OCI-LY7 (cell line): ENCODE results near the gene SNX7. TPM values are rescaled to one million over a fixed set of nuclear protein-coding genes. Genes with fewer than 3 reads are reported as not detected.

Experiments used
- BruUV-seq: library from RNA; stranded (reverse); fragments of 400-500 nt; replicated peaks from 2 replicates; lab custom pipeline; 2021; lab: Mats Ljungman, UMichigan
- CTCF ChIA-PET: fragments of 300-600 bp; sonication (Branson Sonifier 250); formaldehyde crosslinking; loops from one replicate; lab custom pipeline; 2022; ENCODE audit warnings: antibody characterized with exemption; ENCODE audit not compliant: unreplicated experiment; lab: Charles Lee
- POLR2A ChIA-PET: fragments of 300-600 bp; sonication (Branson Sonifier 250); formaldehyde crosslinking; loops from one replicate; lab custom pipeline; 2022; ENCODE audit warnings: antibody characterized with exemption; lab: Charles Lee
- DNase-seq: peaks from one replicate; pipeline ENCODE4 v3.0.0-alpha.2; 2015; ENCODE audit warnings: low spot score
- H2AFZ ChIP-seq: fragments of 200-600 bp; sonication (generic), shearing (Covaris generic); 2 replicates; pipeline ENCODE4 v1.6.1; 2014; ENCODE audit warnings: mild to moderate bottlenecking, antibody characterized with exemption, low read length, moderate library complexity
- H3K27ac ChIP-seq: fragments of 200-600 bp; sonication (generic); 2 replicates; pipeline ENCODE4 v1.5.1; 2014; ENCODE audit warnings: mixed run types, low read depth, mild to moderate bottlenecking, moderate library complexity, low read length, inconsistent platforms; ENCODE audit not compliant: poor library complexity, severe bottlenecking
- H3K36me3 ChIP-seq: fragments of 200-600 bp; sonication (generic); 2 replicates; pipeline ENCODE4 v1.6.1; 2014; ENCODE audit warnings: mild to moderate bottlenecking, antibody characterized with exemption, low read length, moderate library complexity, mixed read lengths; ENCODE audit not compliant: insufficient read depth
- H3K4me1 ChIP-seq: fragments of 200-600 bp; sonication (generic); 2 replicates; pipeline ENCODE4 v1.5.1; 2014; ENCODE audit warnings: mild to moderate bottlenecking, low read length; ENCODE audit not compliant: insufficient read depth, poor library complexity, severe bottlenecking
- H3K4me2 ChIP-seq: fragments of 200-600 bp; sonication (generic); 2 replicates; pipeline ENCODE4 v1.6.1; 2014; ENCODE audit warnings: mild to moderate bottlenecking, low read length
- H3K4me3 ChIP-seq: fragments of 200-600 bp; sonication (generic); 2 replicates; pipeline ENCODE4 v1.5.1; 2014; ENCODE audit warnings: mild to moderate bottlenecking, low read depth, low read length; ENCODE audit not compliant: poor library complexity, severe bottlenecking
- H3K79me2 ChIP-seq: fragments of 200-600 bp; sonication (generic); 2 replicates; pipeline ENCODE4 v1.6.1; 2016; ENCODE audit warnings: low read depth, mild to moderate bottlenecking, low read length, moderate library complexity, mixed read lengths; ENCODE audit not compliant: insufficient read depth
- H3K9me2 ChIP-seq: fragments of 200-600 bp; sonication (generic); 2 replicates; pipeline ENCODE4 v1.6.1; 2016; ENCODE audit warnings: mild to moderate bottlenecking, low read length, mixed read lengths; ENCODE audit not compliant: insufficient read depth
- H3K9me3 ChIP-seq: fragments of 200-600 bp; sonication (generic); 2 replicates; pipeline ENCODE4 v1.6.1; 2014; ENCODE audit warnings: mild to moderate bottlenecking, mixed run types, low read length, mixed read lengths
- H4K20me1 ChIP-seq: fragments of 200-600 bp; sonication (generic); 2 replicates; pipeline ENCODE4 v1.6.1; 2014; ENCODE audit warnings: mild to moderate bottlenecking, antibody characterized with exemption, low read length, moderate library complexity, mixed read lengths; ENCODE audit not compliant: insufficient read depth
- CTCF ChIP-seq: fragments of 200-600 bp; sonication (generic); conservative IDR thresholded peaks from 2 replicates; pipeline ENCODE4 v1.5.1; 2014; ENCODE audit warnings: mild to moderate bottlenecking, antibody characterized with exemption, low read length, moderate library complexity, mixed read lengths
- EZH2phosphoT487 ChIP-seq: fragments of 200-600 bp; sonication (generic); IDR thresholded peaks from 2 replicates; pipeline ENCODE4 v1.6.1; 2018; ENCODE audit warnings: low read depth, borderline replicate concordance, mild to moderate bottlenecking, mixed run types, antibody characterized with exemption, low read length, moderate library complexity, mixed read lengths
- intact Hi-C: fragments of 100-400 bp; cut with micrococcal nuclease; formaldehyde crosslinking; loops from one replicate; pipeline ENCODE4 v1.10.0; 2022; ENCODE audit not compliant: unreplicated experiment
- total RNA-seq, 2 experiments: library from RNA; depleted of rRNA in 1 of 2; stranded (reverse); fragments of >200 nt in 1 of 2; shearing (Covaris generic) in 1 of 2; gene quantifications; 2 replicates each; pipeline ENCODE4 v1.2.3, GENCODE V29; 2014 to 2022

The SNX7 gene
- total RNA-seq, 2 experiments from 2014 or later: not detected

GRCh38 chr1:98653123-98653522 is 8.4 kb upstream of the SNX7 start:
- Histone ChIP-seq H3K4me3 (no peak overlapping the region), H4K20me1 (no peaks in the 10 kb centered on the region), H3K9me2 (no peaks in the 10 kb centered on the region), H3K36me3 (no peaks in the 10 kb centered on the region), H3K4me2 (no peak overlapping the region), H3K9me3 (no peaks in the 10 kb centered on the region), H3K79me2 (no peaks in the 10 kb centered on the region), H3K27ac (no peak overlapping the region), H3K4me1 (no peaks in the 10 kb centered on the region), H2AFZ (no peak overlapping the region)
- DNase-seq: no peak
- ChIA-PET POLR2A (interaction anchor here (0.6 kb wide), 1 partner anchor 194 kb away, joined by 3 read pairs; no protein-coding TSS in a partner anchor), CTCF (no interaction called here)
- intact Hi-C loops: no loop called here
- no peak for TF ChIP-seq EZH2phosphoT487
- no peak for TF ChIP-seq CTCF
- BruUV-seq: no TSS peak

GRCh38 chr1:98659879-98660278 is 1.6 kb upstream of the SNX7 start:
- CTCF ChIA-PET: no interaction called here
- no peak for TF ChIP-seq EZH2phosphoT487
- no peak for TF ChIP-seq CTCF

GRCh38 chr1:98660940-98661543 is 479 bp upstream of the SNX7 start:
- no TSS peak for BruUV-seq
- no peak overlapping the region for H3K4me2 ChIP-seq

More at GRCh38 chr1:98659879-98660278, 1.6 kb upstream of the SNX7 start:
- Histone ChIP-seq H3K9me2 (no peaks in the 10 kb centered on the region), H3K4me2 (no peak overlapping the region), H3K4me1 (no peaks in the 10 kb centered on the region), H3K27ac (no peak overlapping the region), H3K36me3 (no peaks in the 10 kb centered on the region), H3K79me2 (no peaks in the 10 kb centered on the region), H4K20me1 (no peaks in the 10 kb centered on the region), H3K9me3 (no peaks in the 10 kb centered on the region), H3K4me3 (no peak overlapping the region), H2AFZ (no peak overlapping the region)
- POLR2A ChIA-PET: no interaction called here
- no TSS peak for BruUV-seq
- DNase-seq: no peak
- intact Hi-C loops: no loop called here

More at GRCh38 chr1:98660940-98661543, 479 bp upstream of the SNX7 start:
- intact Hi-C loops: no loop called here
- Histone ChIP-seq H2AFZ (no peak overlapping the region), H3K27ac (no peak overlapping the region), H3K79me2 (no peaks in the 10 kb centered on the region), H4K20me1 (no peaks in the 10 kb centered on the region), H3K4me1 (no peaks in the 10 kb centered on the region), H3K4me3 (no peak overlapping the region), H3K9me3 (no peaks in the 10 kb centered on the region), H3K36me3 (no peaks in the 10 kb centered on the region), H3K9me2 (no peaks in the 10 kb centered on the region)
- no peak for TF ChIP-seq EZH2phosphoT487
- ChIA-PET POLR2A (interaction anchor here (0.7 kb wide), 1 partner anchor 95 kb away, joined by 4 read pairs; no protein-coding TSS in a partner anchor), CTCF (no interaction called here)
- no peak for DNase-seq
